Left forelimb (tissue), 1 donor: ENCODE measurements around the gene KCNMB4.

Experiments
- DNase-seq: peaks from one replicate; pipeline ENCODE4 v3.0.0-alpha.2; 2018; ENCODE audit warnings: low spot score

KCNMB4 gene

GRCh38 chr12:70443062-70443673 lies 77.1 kb downstream of the KCNMB4 start:
- DNase-seq: no peak

GRCh38 chr12:70444903-70445302 lies 78.8 kb downstream of the KCNMB4 start:
- DNase-seq: no peak

GRCh38 chr12:70448371-70448770 lies 82.3 kb downstream of the KCNMB4 start:
- no peak for DNase-seq

GRCh38 chr12:70449074-70449752 lies 83.1 kb downstream of the KCNMB4 start:
- DNase-seq: no peak

- DNase-seq: no peak
Observed at GRCh38 chr12:70449753-70450341, 83.8 kb downstream of the KCNMB4 start.

GRCh38 chr12:70451528-70451927 lies 85.4 kb downstream of the KCNMB4 start:
- no peak for DNase-seq

GRCh38 chr12:70456953-70457352 lies 90.9 kb downstream of the KCNMB4 start:
- DNase-seq: no peak

- DNase-seq: no peak
Observed at GRCh38 chr12:70459786-70460185, 93.7 kb downstream of the KCNMB4 start.

GRCh38 chr12:70463997-70464396 lies 97.9 kb downstream of the KCNMB4 start:
- DNase-seq: no peak

- DNase-seq: no peak
Observed at GRCh38 chr12:70466753-70467152, 100.7 kb downstream of the KCNMB4 start.

- DNase-seq: no peak
Observed at GRCh38 chr12:70467476-70467875, 101.4 kb downstream of the KCNMB4 start.

GRCh38 chr12:70467918-70468733 lies 102.0 kb downstream of the KCNMB4 start:
- DNase-seq: no peak

- DNase-seq: no peak
Observed at GRCh38 chr12:70468741-70469140, 102.7 kb downstream of the KCNMB4 start.

- DNase-seq: no peak
Observed at GRCh38 chr12:70469221-70469820, 103.2 kb downstream of the KCNMB4 start.

GRCh38 chr12:70482764-70483163 lies 116.7 kb downstream of the KCNMB4 start:
- no peak for DNase-seq
